ENCODE results near the gene SS18L1.

Gene SS18L1

GRCh38 chr20:62163986-62164762 is 20.6 kb downstream of the SS18L1 start:
- in situ Hi-C loops (cut with MboI; ENCODE audit: low sequenced_read_pairs, unreplicated experiment), result no loop called here
- DNase-seq (ENCODE audit: low spot score), result no peak
- TF ChIP-seq, protein P1, sequence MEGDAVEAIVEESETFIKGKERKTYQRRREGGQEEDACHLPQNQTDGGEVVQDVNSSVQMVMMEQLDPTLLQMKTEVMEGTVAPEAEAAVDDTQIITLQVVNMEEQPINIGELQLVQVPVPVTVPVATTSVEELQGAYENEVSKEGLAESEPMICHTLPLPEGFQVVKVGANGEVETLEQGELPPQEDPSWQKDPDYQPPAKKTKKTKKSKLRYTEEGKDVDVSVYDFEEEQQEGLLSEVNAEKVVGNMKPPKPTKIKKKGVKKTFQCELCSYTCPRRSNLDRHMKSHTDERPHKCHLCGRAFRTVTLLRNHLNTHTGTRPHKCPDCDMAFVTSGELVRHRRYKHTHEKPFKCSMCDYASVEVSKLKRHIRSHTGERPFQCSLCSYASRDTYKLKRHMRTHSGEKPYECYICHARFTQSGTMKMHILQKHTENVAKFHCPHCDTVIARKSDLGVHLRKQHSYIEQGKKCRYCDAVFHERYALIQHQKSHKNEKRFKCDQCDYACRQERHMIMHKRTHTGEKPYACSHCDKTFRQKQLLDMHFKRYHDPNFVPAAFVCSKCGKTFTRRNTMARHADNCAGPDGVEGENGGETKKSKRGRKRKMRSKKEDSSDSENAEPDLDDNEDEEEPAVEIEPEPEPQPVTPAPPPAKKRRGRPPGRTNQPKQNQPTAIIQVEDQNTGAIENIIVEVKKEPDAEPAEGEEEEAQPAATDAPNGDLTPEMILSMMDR (IDR thresholded peaks at IDR 0.05; ENCODE audit: borderline replicate concordance, control extremely low read depth, extremely low read depth, insufficient read depth, missing control alignments), result no peak

DNA sequence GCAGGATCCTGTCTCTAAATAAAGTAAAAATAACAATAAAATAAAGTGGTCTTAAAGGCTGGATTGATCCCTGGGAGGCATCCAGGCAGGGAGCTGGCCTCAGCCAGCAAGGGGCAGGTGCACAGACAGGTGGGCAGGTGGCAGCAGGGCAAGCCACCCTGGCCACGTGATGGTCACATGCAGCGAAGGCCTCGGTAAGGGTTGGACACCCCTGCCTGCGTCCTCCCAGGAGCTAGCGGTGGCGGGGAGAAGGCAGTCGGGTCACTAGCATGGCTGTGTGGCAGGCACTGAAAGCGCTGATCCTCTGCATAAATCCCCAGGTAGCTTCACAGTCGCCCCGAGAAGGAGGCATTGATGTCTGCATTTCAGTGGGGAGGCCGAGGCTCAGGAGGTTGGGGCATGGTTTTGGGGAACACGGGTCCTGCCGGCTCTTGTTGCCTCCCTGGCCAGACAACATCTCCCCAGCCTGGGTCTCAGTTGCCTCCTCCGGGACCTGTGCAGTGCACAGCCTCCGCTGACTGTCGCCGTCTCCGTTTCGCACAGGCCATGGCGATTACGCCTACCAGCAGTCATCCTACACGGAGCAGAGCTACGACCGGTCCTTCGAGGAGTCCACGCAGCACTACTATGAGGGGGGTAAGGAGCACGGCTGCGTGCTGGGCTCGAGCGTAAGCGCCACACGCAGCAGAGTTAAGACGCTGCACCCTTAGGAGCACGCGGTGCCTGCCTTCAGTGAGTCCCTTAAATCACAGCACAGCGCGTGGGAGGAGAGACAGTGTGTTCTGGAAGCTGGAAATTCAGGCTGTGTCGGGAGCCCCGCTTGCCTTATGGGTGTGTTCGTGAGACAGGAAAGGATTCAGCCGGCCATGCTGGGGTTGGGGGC is 21.6 kb downstream of the SS18L1 start:
- no peak for DNase-seq (ENCODE audit: low spot score)
- TF ChIP-seq, protein P1 (IDR thresholded peaks at IDR 0.05; ENCODE audit: borderline replicate concordance, control extremely low read depth, extremely low read depth, insufficient read depth, missing control alignments), result no peak
- in situ Hi-C loops (cut with MboI; ENCODE audit: low sequenced_read_pairs, unreplicated experiment), result no loop called here

- TF ChIP-seq, protein P1 (IDR thresholded peaks at IDR 0.05; ENCODE audit: borderline replicate concordance, control extremely low read depth, extremely low read depth, insufficient read depth, missing control alignments), result no peak
- no peak for DNase-seq (ENCODE audit: low spot score)
Observed at GRCh38 chr20:62165762-62166399, 22.3 kb downstream of the SS18L1 start.

GRCh38 chr20:62167474-62167873 is 23.9 kb downstream of the SS18L1 start:
- DNase-seq (ENCODE audit: low spot score), result no peak
- TF ChIP-seq, protein P1 (IDR thresholded peaks at IDR 0.05; ENCODE audit: borderline replicate concordance, control extremely low read depth, extremely low read depth, insufficient read depth, missing control alignments), result no peak
- in situ Hi-C loops (cut with MboI; ENCODE audit: low sequenced_read_pairs, unreplicated experiment), result no loop called here

More at GRCh38 chr20:62165762-62166399, 22.3 kb downstream of the SS18L1 start:
- in situ Hi-C loops (cut with MboI; ENCODE audit: low sequenced_read_pairs, unreplicated experiment), result no loop called here

GRCh38 chr20:62168061-62168460 is 24.5 kb downstream of the SS18L1 start:
- no peak for DNase-seq (ENCODE audit: low spot score)
- TF ChIP-seq, protein P1 (IDR thresholded peaks at IDR 0.05; ENCODE audit: borderline replicate concordance, control extremely low read depth, extremely low read depth, insufficient read depth, missing control alignments), result no peak
- in situ Hi-C loops (cut with MboI; ENCODE audit: low sequenced_read_pairs, unreplicated experiment), result no loop called here

- DNase-seq (ENCODE audit: low spot score), result no peak
- TF ChIP-seq, protein P1 (IDR thresholded peaks at IDR 0.05; ENCODE audit: borderline replicate concordance, control extremely low read depth, extremely low read depth, insufficient read depth, missing control alignments), result no peak
- in situ Hi-C loops (cut with MboI; ENCODE audit: low sequenced_read_pairs, unreplicated experiment), result no loop called here
Observed at GRCh38 chr20:62168890-62169435, 25.4 kb downstream of the SS18L1 start.

Measured in GM13976 (cell line).